Tibial artery (tissue), 4 donors: Measurements from ENCODE around the gene PAPLN.

ENCODE experiments used
- DNase-seq, 2 donors: peaks; one replicate each; pipeline ENCODE4 v3.0.0-alpha.2; 2019
- H3K27ac ChIP-seq, 2 donors: fragments of 200-600 bp; sonication (generic) in 1 of 2; 1 replicate in 1 of 2; 2 replicates in 1 of 2; pipeline ENCODE4 v1.5.1; 2018 to 2019; ENCODE audit warnings: mild to moderate bottlenecking in 1 of 2
- H3K27me3 ChIP-seq, 2 donors: fragments of 200-600 bp; sonication (generic) in 1 of 2; one replicate each; pipeline versions ENCODE4 v1.5.1 to v1.6.0; 2016 to 2019
- H3K36me3 ChIP-seq, 3 donors: fragments of 200-600 bp; sonication (generic) in 2 of 3; one replicate each; pipeline ENCODE4 v1.5.1; 2016 to 2019; ENCODE audit warnings: mild to moderate bottlenecking in 2 of 3
- H3K4me1 ChIP-seq, 4 donors: fragments of 200-600 bp; sonication (generic) in 2 of 4; 1 replicate in 3 of 4; 2 replicates in 1 of 4; pipeline ENCODE4 v1.5.1; 2016 to 2019
- H3K4me3 ChIP-seq, 2 donors: fragments of 200-600 bp; sonication (generic) in 1 of 2; 1 replicate in 1 of 2; 2 replicates in 1 of 2; pipeline ENCODE4 v1.5.1; 2018 to 2019; ENCODE audit warnings: mild to moderate bottlenecking in 2 of 2
- H3K9me3 ChIP-seq, 3 donors: fragments of 200-600 bp; sonication (generic) in 1 of 3; one replicate each; pipeline ENCODE4 v1.5.1; 2016 to 2019
- intact Hi-C: fragments of 100-400 bp; cut with DNase I; formaldehyde crosslinking; loops from one replicate; pipeline ENCODE4 v1.15.0; 2023; ENCODE audit warnings: low total_unique reads
- TF ChIP-seq, protein P1 (sequence below), 2 experiments: fragments of 200-600 bp in 1 of 2; fragments of 450-650 bp in 1 of 2; IDR thresholded peaks; one replicate each; pipeline ENCODE4 v1.5.1; 2017 to 2019; ENCODE audit warnings: antibody characterized with exemption in 2 of 2, mild to moderate bottlenecking in 1 of 2, moderate library complexity in 1 of 2

PAPLN gene

DNA sequence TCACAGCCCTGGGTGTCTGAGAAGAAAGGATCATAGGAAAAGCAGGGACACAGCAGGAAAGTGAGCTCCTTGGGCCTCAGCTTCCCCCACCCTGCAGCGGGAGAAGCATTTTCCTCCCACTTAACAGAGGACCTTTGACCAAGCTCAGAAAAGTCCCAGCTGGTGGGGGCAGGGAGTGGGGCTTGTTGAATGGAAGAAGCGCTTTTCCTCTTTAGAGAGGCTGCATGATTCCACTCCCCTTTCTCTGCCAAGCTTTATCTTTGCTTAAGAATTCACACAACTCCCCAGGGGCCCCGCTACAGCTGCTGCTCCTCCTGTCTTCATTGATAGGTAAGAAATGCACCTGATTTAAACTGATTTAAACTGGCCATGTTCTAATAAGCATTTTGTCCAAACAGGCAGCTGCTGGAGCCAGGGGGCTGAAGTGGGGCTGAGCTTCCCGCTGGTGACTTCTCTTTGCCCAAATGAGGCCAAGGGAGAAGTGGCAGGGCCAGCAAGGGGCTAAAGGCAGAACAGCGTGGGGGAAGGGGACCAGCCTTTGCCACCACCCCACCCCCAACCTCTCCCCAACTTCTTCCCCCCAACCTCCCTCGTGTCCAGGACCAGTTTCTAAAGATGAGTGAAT lies 1.7 kb upstream of the PAPLN start:
- DNase-seq: peak in 1 of 2 donors; percentile 17
- no peak overlapping the region for H3K27ac ChIP-seq

DNA sequence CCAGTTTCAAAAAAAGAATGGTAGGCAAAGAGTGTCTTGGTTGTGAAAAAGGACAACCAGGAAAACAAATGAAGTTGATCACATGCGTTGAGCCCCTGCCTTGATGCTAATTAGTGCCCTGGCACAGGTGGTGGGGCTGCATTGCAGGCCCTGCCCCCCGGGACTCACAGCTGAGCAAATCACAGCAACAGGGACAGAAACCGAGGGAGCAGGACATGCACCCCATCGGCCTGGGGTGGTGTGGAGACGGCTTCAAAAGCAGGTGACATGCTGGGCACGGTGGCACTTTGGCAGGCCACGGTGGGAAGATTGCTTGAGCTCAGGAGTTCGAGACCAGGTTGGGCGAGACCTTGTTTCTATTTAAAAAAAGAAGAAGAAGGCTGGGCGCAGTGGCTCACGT lies 1.1 kb upstream of the PAPLN start:
- intact Hi-C loops: no loop called here
- Histone ChIP-seq H3K27ac (no peak overlapping the region), H3K9me3 (no peaks in the 10 kb centered on the region), H3K27me3 (peaks cover 0 to 71% of the 10 kb centered on the region in 2 donors), H3K4me3 (no peak overlapping the region), H3K36me3 (no peaks in the 10 kb centered on the region), H3K4me1 (peaks cover 0 to 39% (median 31%) of the 10 kb centered on the region in 4 donors)
- DNase-seq: peak in 1 of 2 donors; percentile 18
- TF ChIP-seq, protein P1, sequence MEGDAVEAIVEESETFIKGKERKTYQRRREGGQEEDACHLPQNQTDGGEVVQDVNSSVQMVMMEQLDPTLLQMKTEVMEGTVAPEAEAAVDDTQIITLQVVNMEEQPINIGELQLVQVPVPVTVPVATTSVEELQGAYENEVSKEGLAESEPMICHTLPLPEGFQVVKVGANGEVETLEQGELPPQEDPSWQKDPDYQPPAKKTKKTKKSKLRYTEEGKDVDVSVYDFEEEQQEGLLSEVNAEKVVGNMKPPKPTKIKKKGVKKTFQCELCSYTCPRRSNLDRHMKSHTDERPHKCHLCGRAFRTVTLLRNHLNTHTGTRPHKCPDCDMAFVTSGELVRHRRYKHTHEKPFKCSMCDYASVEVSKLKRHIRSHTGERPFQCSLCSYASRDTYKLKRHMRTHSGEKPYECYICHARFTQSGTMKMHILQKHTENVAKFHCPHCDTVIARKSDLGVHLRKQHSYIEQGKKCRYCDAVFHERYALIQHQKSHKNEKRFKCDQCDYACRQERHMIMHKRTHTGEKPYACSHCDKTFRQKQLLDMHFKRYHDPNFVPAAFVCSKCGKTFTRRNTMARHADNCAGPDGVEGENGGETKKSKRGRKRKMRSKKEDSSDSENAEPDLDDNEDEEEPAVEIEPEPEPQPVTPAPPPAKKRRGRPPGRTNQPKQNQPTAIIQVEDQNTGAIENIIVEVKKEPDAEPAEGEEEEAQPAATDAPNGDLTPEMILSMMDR (IDR thresholded peaks at IDR 0.05): no peak

More for the DNA sequence above, 1.7 kb upstream of the PAPLN start:
- H3K9me3 ChIP-seq: no peaks in the 10 kb centered on the region
- intact Hi-C loops: no loop called here
- TF ChIP-seq, protein P1 (IDR thresholded peaks at IDR 0.05): no peak
- peaks cover 0 to 35% (median 30%) of the 10 kb centered on the region in 4 donors for H3K4me1 ChIP-seq
- H3K36me3 ChIP-seq: no peaks in the 10 kb centered on the region
- peaks cover 0 to 66% of the 10 kb centered on the region in 2 donors for H3K27me3 ChIP-seq
- no peak overlapping the region for H3K4me3 ChIP-seq

DNA sequence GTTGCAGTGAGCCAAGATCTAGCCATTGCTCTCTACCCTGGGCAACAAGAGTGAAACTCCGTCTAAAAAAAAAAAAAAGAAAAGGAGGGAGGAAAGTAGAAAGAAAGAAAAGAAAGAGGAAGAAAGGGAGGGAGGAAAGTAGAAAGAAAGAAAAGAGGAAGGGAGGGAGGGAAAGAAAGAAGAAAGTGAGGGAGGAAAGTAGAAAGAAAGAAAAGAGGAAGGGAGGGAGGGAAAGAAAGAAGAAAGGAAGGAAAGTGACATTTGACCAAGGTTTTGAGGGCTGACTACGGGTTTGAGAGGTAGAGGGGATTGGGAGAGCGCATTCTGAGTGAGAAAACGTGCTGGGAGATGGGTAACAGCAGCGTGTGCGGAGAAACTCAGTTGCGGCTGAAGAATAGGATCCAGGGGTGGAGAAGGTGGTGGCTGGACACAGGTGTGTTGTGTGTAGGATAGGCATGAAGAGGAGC lies 521 bp upstream of the PAPLN start:
- no peak overlapping the region for H3K27ac ChIP-seq
- TF ChIP-seq, protein P1 (IDR thresholded peaks at IDR 0.05): no peak
- H3K36me3 ChIP-seq: no peaks in the 10 kb centered on the region
- peaks cover 0 to 77% of the 10 kb centered on the region in 2 donors for H3K27me3 ChIP-seq
- no peak for DNase-seq
- no peaks in the 10 kb centered on the region for H3K9me3 ChIP-seq
- no peak overlapping the region for H3K4me3 ChIP-seq
- intact Hi-C loops: no loop called here
- peaks cover 0 to 44% (median 31%) of the 10 kb centered on the region in 4 donors for H3K4me1 ChIP-seq

DNA sequence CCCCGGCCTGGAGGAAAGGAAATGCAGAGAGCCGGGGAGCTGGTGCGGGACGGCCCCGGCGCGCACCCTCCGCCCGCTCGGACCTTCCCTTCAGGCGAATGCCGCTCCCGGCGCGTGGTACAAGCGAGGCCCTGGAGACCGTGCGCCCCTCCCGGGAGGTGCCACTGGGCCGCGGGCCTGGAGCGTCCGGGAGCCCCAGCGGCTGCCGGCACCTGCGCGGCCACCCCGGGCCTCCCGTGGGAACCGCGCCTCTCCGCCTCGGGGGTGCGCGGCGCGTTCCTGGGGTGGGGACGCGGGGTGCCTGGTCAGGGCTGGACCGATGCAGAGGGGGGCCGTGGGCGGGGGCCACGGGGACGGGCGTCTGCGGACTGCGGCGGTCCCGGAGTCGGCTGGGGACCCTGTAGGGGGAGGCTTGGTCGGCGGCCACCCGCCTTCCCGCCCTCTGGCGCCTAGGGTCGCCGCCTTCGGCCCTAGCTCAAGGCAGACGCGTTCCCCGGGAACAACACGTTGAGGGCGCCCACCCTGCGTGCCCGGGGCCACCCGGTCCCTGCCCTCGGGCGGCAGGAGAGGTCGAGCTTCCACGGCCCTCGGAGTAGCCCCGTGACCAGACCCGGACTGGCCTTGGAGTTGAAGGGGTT lies 599 bp downstream of the PAPLN start:
- no peak overlapping the region for H3K27ac ChIP-seq
- TF ChIP-seq, protein P1 (IDR thresholded peaks at IDR 0.05): no peak
- H3K9me3 ChIP-seq: no peaks in the 10 kb centered on the region
- H3K36me3 ChIP-seq: no peaks in the 10 kb centered on the region
- H3K4me1 ChIP-seq: peaks cover 0 to 44% (median 31%) of the 10 kb centered on the region in 4 donors
- peaks cover 0 to 79% of the 10 kb centered on the region in 2 donors for H3K27me3 ChIP-seq
- H3K4me3 ChIP-seq: peak overlapping the region; percentile 42 to 55
- intact Hi-C loops: no loop called here
- peak in 1 of 2 donors; percentile 19 for DNase-seq

DNA sequence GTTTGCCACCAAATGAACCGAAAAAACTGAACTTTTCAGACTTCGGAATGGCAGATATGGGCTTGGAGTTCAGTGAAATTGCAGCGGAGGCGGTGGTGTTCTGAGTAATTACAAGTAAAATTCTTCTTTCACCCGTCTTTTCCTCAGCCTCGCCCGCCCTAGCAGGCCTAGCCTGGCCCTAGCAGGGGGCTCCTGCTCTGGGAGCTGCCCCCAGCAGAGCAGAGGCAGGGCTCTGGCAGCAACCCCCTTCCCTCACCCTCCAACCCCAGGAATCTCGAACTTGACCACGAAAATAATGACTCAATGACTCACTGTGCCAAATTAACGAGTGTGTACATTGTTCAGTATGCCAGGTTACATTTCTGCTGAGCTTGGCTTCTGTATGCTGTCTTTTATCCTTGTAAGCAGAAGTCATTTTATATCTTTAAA lies 1.1 kb downstream of the PAPLN start:
- H3K9me3 ChIP-seq: no peaks in the 10 kb centered on the region
- peak overlapping the region; percentile 42 to 55 for H3K4me3 ChIP-seq
- peaks cover 0 to 79% of the 10 kb centered on the region in 2 donors for H3K27me3 ChIP-seq
- H3K36me3 ChIP-seq: no peaks in the 10 kb centered on the region
- TF ChIP-seq, protein P1 (IDR thresholded peaks at IDR 0.05): no peak
- DNase-seq: peak in 1 of 2 donors; percentile 22
- intact Hi-C loops: no loop called here
- H3K27ac ChIP-seq: no peak overlapping the region
- peaks cover 0 to 44% (median 31%) of the 10 kb centered on the region in 4 donors for H3K4me1 ChIP-seq
